ENCODE results near the gene ELFN1.

ELFN1 gene

DNA sequence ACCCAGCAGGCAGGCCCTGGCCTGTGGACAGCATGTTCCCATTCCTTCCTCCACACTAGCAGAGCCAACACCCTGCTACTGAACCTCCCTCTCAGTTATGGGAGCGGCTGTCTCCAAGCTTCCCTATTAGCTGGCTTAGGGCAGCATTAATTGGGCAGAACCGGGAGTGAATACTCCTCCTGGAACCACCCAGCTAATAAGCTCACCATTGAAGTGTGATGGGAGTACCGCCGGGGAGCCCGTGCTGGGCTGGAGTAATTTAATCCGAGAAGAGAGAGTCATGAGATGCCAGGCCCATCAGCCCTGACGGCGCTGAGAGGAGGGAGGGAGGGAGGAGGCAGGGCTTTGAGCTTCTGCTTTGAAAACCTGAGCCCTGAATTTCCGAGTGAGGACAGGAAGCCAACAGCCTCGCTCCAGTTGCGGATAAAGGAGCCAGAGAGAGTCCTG, 31.8 kb upstream of the ELFN1 start:
- no peak overlapping the region for H3K4me3 Mint-ChIP-seq
- H3K9me3 Mint-ChIP-seq = peaks cover 9% of the 10 kb centered on the region
- DNase-seq = no peak
- no peaks in the 10 kb centered on the region for H3K36me3 Mint-ChIP-seq (ENCODE audit: low read depth)
- H3K27ac Mint-ChIP-seq = no peak overlapping the region
- peaks cover 10% of the 10 kb centered on the region for H3K27me3 Mint-ChIP-seq
- H3K4me1 Mint-ChIP-seq (ENCODE audit: low read depth) = no peaks in the 10 kb centered on the region

DNA sequence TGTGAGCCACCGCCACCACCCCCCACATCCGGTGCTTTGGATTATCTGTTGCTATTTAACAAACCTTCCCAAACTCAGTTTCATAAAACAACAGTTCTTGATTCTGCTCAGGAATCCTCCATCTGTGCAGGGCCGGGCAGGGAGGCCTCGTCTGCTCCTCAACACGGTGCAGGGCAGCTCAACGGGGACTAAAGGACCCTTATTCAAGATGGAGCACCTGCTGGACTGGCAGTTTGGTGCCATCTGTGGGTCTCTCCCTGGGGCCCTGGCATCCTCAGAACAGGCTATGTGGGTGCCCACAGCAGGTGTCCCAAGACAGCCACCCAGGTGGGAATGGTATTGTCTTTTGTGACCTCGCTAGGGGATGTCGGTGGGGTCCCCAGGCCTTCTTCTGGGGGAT, 31.0 kb upstream of the ELFN1 start:
- H3K27ac Mint-ChIP-seq = no peak overlapping the region
- H3K36me3 Mint-ChIP-seq (ENCODE audit: low read depth) = no peaks in the 10 kb centered on the region
- H3K27me3 Mint-ChIP-seq = peaks cover 17% of the 10 kb centered on the region
- H3K4me1 Mint-ChIP-seq (ENCODE audit: low read depth) = no peaks in the 10 kb centered on the region
- no peak overlapping the region for H3K4me3 Mint-ChIP-seq
- H3K9me3 Mint-ChIP-seq = peaks cover 9% of the 10 kb centered on the region
- DNase-seq = no peak

DNA sequence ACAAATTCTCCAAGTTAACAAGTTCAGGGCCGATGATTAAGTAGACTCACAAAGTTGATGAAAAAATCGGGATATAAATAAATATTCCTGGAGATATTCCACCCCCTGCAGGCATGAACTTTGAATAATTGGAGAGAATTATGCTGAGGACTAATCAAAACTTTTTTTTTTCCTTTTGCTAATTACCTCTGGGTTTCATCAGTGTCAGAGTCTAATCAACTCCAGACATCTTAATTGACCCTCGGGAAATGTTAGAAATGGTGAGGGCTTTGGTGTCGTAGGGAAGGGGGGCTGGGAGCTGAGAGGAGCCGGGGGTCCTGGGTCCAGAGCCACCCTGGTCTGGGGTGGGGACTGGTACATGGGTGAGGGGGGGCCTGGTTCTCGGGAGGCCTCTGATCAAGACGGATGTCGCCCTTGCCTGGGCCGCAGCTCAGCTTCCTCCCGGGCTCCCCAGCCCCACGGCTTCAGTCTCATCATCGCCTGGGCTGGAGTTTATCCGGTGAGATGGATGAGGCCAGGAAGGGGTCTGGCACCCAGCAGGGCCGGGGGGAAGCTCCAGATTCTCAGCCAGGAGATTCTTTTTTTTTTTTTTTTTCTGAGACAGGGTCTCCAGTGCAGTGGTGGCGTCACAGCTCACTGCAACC, 30.4 kb upstream of the ELFN1 start:
- H3K4me3 Mint-ChIP-seq = no peak overlapping the region
- H3K4me1 Mint-ChIP-seq (ENCODE audit: low read depth) = no peaks in the 10 kb centered on the region
- no peak overlapping the region for H3K27ac Mint-ChIP-seq
- DNase-seq = no peak
- H3K9me3 Mint-ChIP-seq = peaks cover 5% of the 10 kb centered on the region
- H3K36me3 Mint-ChIP-seq (ENCODE audit: low read depth) = no peaks in the 10 kb centered on the region
- H3K27me3 Mint-ChIP-seq = peaks cover 14% of the 10 kb centered on the region

DNA sequence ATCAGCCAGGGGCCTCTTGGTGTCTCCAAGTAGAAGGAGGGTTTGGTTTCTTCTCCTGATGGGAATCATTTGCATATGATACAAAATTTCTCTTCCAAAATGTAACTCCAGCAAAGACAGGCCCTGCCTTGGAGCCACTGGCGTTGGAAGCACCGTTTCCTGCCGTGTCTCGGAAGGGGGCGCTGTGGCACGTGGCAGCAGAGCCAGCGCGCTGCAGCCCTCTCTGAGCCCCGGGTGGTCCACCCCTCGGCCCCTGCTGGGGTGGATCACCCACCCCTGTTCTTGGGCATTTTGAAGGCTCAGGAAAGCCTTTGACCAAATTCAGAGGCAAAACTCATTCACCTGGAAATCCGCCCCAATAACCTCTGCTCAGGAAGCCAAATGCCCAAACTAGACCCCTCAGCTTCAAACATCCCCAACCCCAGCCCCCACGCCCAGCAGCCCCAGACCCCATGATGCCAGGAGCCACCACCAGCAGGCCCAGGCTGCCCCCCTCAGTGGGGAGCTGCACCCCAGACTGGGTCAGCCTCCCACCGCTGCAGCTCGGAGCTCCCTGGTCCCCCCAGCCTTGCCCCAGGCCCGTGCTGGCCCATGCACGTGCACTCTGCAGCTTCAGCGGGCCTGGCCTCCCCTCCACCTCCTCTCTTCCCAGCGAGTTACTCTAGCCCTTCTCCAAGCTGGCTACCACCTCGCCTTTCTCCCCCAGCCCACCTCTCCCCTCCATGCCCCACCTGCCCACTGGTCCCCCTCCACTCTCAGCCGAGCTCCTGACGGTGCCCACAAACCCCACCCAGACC, 29.5 kb upstream of the ELFN1 start:
- Mint-ChIP-seq H3K36me3 (ENCODE audit: low read depth) (no peaks in the 10 kb centered on the region), H3K27ac (no peak overlapping the region), H3K4me1 (ENCODE audit: low read depth) (no peaks in the 10 kb centered on the region), H3K9me3 (peaks cover 4% of the 10 kb centered on the region), H3K27me3 (peaks cover 13% of the 10 kb centered on the region), H3K4me3 (no peak overlapping the region)
- DNase-seq = no peak

DNA sequence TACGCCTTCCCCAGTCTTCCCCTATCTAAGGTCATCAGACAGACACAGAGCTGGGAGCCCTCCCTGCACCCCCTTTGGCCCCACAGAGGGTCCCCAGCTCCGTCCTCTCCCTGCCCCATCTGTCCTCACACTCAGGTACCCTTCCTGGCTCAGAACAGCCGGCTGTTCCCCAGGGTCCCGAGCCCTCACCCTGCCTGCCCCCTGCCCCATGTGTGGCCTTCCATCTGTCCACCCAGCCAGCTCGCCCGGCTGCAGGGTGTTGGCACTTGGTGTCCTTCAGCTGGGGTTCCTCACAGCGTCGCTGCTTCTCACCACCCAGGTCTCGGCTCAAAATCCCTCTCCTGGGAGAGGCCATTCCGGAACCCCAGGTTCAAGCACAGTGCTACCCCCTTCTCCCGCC, 28.9 kb upstream of the ELFN1 start:
- H3K27me3 Mint-ChIP-seq = peaks cover 13% of the 10 kb centered on the region
- no peak for DNase-seq
- no peaks in the 10 kb centered on the region for H3K9me3 Mint-ChIP-seq
- H3K27ac Mint-ChIP-seq = no peak overlapping the region
- no peak overlapping the region for H3K4me3 Mint-ChIP-seq
- no peaks in the 10 kb centered on the region for H3K36me3 Mint-ChIP-seq (ENCODE audit: low read depth)
- H3K4me1 Mint-ChIP-seq (ENCODE audit: low read depth) = no peaks in the 10 kb centered on the region

DNA sequence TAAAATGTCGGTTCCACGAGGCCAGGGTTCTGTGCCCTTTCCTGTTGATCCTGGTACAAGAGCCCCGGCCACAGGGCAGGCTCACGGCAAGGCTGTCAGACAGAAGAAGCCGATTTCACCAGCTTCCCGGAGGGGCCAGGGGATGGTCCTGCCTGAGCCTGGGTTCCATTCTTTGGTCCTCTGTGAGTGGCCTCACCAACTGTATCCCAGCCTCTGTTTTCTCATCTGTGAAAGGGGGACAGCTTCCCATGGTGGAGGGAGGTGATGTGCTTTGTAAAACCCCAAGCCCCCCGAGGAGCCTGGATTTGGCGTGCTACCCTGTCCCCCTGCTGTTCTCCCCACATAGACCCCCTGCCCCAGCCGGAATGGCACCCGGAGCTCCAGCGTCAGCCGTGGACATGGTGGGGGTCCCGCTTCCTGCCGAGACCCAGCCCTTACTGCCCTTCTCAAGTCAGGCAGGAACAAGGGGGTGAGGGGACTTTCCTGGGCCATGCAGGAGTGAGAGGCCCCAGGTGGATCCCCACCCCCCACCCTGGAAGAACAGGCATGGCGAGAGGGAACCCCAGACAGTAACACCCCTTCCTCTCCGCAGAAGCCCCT, 28.3 kb upstream of the ELFN1 start:
- Mint-ChIP-seq H3K9me3 (no peaks in the 10 kb centered on the region), H3K27me3 (peaks cover 13% of the 10 kb centered on the region), H3K4me3 (no peak overlapping the region), H3K4me1 (ENCODE audit: low read depth) (no peaks in the 10 kb centered on the region), H3K36me3 (ENCODE audit: low read depth) (no peaks in the 10 kb centered on the region), H3K27ac (no peak overlapping the region)
- no peak for DNase-seq

DNA sequence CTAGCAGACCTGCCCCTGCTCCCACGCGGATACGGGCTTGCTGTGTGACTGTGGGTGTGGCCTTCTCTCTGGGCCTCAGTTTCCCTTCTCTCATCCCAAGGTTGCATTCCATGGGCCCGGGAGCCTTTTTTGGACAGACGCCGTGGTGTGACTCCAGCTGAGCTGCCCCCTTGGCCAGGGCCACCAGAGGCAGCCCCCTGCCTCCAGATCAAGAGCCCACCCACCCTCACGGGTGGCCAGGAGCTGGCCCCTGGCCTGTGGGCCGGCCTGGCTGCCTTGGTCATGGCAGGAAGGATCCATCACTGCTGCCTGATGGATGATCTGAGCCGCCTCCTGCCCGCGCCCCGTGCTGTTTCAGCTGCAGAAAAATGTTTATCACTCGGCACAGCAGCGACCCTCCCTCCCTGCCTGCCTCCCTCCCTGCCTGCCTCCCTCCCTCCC, 27.8 kb upstream of the ELFN1 start:
- Mint-ChIP-seq H3K4me3 (no peak overlapping the region), H3K9me3 (no peaks in the 10 kb centered on the region), H3K27ac (no peak overlapping the region), H3K36me3 (ENCODE audit: low read depth) (no peaks in the 10 kb centered on the region), H3K4me1 (ENCODE audit: low read depth) (no peaks in the 10 kb centered on the region), H3K27me3 (peaks cover 18% of the 10 kb centered on the region)
- no peak for DNase-seq

DNA sequence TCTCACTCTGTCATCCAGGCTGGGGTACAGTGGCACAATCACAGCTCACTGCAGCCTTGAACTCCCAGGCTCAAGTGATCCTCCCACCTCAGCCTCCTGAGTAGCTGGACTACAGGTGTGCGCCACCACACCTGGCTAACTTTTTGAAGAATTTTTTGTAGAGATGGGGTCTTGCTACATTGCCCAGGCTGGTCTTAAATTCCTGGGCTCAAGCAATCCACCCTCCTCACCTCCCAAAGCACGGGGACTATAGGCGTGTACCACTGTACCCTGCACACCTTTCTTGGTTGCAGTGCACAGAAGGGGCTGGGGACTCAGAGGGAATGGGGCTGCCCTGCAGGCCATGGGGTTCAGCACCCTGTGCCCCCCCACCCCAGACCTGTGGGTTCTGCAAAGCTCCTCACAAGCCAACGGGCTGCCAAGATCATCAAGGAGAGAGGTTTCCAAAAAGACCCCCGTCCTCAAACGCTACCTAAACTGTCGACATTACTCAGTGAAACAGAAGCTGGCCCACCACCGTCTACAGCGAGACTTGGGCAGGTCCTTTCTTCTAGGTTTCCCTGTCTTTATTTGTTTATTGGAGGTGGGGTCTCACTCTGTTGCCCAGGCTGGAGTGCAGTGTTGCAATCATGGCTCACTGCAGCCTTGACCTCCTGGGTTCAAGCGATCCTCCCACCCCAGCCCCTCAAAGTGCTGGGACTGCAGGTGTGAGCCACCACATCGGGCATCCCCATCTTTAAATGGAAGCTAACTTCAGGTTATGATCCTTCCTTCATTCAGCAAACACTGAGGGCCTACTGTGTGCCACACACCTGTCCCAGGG, 26.6 kb upstream of the ELFN1 start:
- no peak for DNase-seq
- Mint-ChIP-seq H3K4me3 (no peak overlapping the region), H3K4me1 (ENCODE audit: low read depth) (no peaks in the 10 kb centered on the region), H3K36me3 (ENCODE audit: low read depth) (no peaks in the 10 kb centered on the region), H3K27me3 (peaks cover 22% of the 10 kb centered on the region), H3K9me3 (no peaks in the 10 kb centered on the region), H3K27ac (no peak overlapping the region)

DNA sequence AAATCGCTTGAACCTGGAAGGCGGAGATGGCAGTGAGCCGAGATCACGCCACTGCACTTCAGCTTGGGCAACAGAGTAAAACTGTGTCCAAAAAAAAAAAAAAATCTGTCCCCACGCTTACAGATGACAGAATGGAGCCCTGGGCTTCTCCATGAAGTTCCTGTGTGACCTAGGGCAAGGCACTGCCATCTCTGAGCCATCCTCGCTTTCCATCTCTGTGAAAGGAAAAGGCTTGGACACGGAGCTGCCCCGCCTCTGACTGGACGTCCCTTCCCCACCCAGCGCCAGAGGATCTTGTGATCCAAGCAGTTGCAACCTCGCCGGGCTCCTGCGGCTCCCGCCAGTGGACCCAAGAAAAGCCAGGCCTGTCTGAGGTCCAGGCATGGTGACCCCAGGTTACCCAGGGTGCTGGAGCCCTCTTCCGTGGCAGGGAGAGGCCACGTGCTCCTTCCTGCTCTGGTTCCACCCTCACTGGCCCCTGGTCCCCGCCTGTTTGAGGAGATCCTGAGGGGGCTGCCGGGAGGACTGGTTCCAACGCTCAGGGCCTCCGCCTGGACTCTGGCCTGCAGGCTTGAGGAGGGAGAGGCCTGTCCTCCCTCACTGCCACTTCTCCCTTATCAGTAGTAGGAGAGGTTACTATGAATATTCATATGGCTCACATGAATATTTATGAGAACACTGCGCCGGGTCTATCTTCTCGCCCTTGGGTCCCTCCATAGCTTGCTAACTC, 25.6 kb upstream of the ELFN1 start:
- Mint-ChIP-seq H3K27me3 (peaks cover 26% of the 10 kb centered on the region), H3K27ac (no peak overlapping the region), H3K4me1 (ENCODE audit: low read depth) (no peaks in the 10 kb centered on the region), H3K36me3 (ENCODE audit: low read depth) (no peaks in the 10 kb centered on the region), H3K9me3 (no peaks in the 10 kb centered on the region), H3K4me3 (no peak overlapping the region)
- DNase-seq = no peak

DNA sequence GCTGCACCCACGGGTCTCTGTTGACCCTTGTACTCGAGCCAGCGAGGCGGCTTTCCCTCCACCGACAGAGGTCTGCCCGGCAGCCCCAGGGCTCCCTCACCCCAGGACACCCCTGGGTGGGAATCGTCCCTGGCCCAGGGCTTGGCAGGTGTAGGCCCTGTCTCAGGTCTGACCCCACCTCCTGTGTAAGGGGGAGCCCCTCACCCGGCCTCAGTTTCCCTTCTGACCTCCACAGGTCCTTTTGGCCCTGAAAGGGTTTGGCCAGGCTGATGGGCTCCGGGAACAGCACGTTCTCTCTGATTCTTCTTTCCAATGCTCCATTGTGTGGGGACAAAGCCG, 25.0 kb upstream of the ELFN1 start:
- Mint-ChIP-seq H3K27me3 (peaks cover 30% of the 10 kb centered on the region), H3K4me1 (ENCODE audit: low read depth) (no peaks in the 10 kb centered on the region), H3K4me3 (no peak overlapping the region), H3K36me3 (ENCODE audit: low read depth) (no peaks in the 10 kb centered on the region), H3K27ac (no peak overlapping the region), H3K9me3 (no peaks in the 10 kb centered on the region)
- no peak for DNase-seq

DNA sequence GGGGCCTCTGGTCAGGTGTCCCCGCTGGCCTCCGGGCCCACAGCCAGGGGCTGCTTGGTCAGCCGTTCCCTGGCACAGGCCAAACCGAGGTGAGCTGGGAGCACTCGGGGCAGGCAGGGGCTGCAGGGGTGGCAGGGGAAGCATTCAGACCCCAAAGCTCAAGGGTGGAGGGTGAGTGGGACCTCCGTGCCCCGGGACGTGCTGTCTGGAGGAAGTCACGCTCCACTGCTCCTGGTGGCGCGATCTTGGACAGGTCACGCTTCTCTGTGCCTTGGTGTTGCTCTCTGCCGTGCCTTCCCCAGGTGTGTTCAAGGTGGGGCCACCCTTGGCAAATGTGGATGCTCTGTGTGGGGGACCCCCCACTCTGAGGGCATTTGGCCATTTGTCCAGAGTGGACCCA, 24.6 kb upstream of the ELFN1 start:
- Mint-ChIP-seq H3K4me1 (ENCODE audit: low read depth) (no peaks in the 10 kb centered on the region), H3K27me3 (peaks cover 30% of the 10 kb centered on the region), H3K9me3 (no peaks in the 10 kb centered on the region), H3K36me3 (ENCODE audit: low read depth) (no peaks in the 10 kb centered on the region), H3K27ac (no peak overlapping the region), H3K4me3 (no peak overlapping the region)
- no peak for DNase-seq

DNA sequence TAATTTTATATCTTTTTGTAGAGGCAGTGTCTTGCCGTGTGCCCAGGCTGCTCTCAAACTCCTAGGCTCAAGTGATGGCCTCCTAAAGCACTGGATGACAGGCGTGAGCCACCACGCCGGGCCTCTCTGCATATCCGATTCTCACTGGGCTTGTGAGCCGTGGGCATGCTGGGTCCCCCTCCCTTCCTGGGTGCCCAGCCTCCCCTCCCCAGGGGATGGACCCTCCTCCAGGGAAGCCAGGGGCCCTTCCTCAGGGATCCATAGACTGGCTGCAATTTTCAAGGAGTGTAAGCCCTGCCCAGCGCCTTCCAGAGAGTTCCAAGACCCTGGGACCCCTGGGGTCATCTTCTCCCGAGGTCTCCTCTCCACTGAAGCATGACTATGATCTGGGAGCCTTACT, 23.7 kb upstream of the ELFN1 start:
- no peak for DNase-seq
- Mint-ChIP-seq H3K27me3 (peaks cover 30% of the 10 kb centered on the region), H3K9me3 (no peaks in the 10 kb centered on the region), H3K4me3 (no peak overlapping the region), H3K27ac (no peak overlapping the region), H3K36me3 (ENCODE audit: low read depth) (no peaks in the 10 kb centered on the region), H3K4me1 (ENCODE audit: low read depth) (no peaks in the 10 kb centered on the region)

DNA sequence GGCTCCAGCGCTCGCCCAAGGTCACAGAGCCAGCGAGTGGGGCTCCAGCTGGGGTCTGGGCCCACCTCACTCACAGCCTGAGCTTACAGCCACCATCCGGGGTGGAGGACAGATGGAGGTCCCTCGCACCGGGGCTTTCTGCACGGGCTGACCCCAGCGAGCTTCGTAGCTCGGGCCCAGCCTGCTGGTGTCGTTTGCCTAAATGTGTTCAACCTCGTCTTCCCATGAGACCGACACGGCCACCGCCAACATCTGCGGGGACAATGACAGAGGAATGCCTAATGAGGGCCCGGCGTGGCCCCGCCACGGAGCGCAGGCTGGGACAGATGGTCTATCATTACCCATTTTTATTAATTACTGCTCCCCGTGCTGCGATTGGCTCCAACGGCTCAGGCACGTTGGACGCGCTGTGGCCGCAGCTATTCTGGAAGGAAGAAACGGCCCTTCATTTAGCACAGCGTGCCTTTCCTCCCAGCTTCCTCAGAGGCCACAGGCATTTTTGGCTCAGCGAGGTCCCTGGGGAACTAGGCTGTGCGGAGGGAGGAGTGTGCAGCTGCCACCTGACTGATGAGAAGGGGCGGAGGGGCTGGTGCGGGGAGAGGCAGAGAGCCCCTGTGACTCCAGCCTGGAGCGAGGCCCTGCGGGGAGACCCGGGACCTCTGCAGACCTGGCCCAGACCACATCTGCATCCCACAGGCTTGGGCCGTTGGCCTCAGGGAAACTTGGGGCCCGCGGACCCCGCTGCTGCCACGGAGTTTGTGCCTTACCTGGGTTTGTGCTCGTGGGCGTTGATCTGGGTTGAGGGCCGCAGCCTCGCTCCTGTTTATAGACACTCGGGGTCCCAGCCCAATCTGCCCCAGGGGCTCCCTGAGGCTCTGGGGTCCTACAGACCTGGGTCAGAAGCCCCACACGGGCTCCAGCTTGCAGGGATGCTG, 22.9 kb upstream of the ELFN1 start:
- Mint-ChIP-seq H3K4me3 (no peak overlapping the region), H3K9me3 (no peaks in the 10 kb centered on the region), H3K27me3 (peaks cover 30% of the 10 kb centered on the region), H3K36me3 (ENCODE audit: low read depth) (no peaks in the 10 kb centered on the region), H3K4me1 (ENCODE audit: low read depth) (no peaks in the 10 kb centered on the region), H3K27ac (no peak overlapping the region)
- DNase-seq = no peak

All from activated T-cell treated with anti-CD3 and anti-CD28 coated beads, Interleukin-2, amount 50 U/mL, for 24 hours (primary cell).